Endothelial cell of umbilical vein (primary cell): Measurements from ENCODE around the gene BIN2. TPM values are rescaled to one million over a fixed set of nuclear protein-coding genes. Genes with fewer than 3 reads are reported as not detected.

Experiments
- BruUV-seq: library from RNA; stranded (reverse); fragments of 400-500 nt; replicated peaks from 2 replicates; lab custom pipeline; 2021; lab: Mats Ljungman, UMichigan
- CTCF ChIA-PET: fragments of 300-600, 350-600 bp; sonication (Branson Sonifier 250); formaldehyde crosslinking; loops from one replicate; lab custom pipeline; 2021; ENCODE audit warnings: antibody characterized with exemption, inconsistent platforms; lab: Charles Lee
- POLR2A ChIA-PET: fragments of 300-600, 350-600 bp; sonication (Branson Sonifier 250); formaldehyde crosslinking; loops from one replicate; lab custom pipeline; 2021; ENCODE audit warnings: antibody characterized with exemption, inconsistent platforms; lab: Charles Lee
- DNase-seq: peaks from one replicate; pipeline ENCODE4 v3.0.0-alpha.2; 2011; ENCODE audit warnings: low read depth, low spot score
- FAIRE-seq: peaks from 2 replicates; lab custom pipeline; 2011; peaks lifted over from hg19 to GRCh38; lab: Jason Lieb, UNC
- H2AFZ ChIP-seq: 2 replicates; pipeline ENCODE4 v1.6.0; 2012; ENCODE audit warnings: low read depth, low read length, control low read depth, inconsistent platforms
- H3K27ac ChIP-seq: 2 replicates; pipeline ENCODE4 v1.5.1; 2011; ENCODE audit warnings: low read depth, mild to moderate bottlenecking, control low read depth, low read length, moderate library complexity; ENCODE audit not compliant: insufficient read depth
- H3K27me3 ChIP-seq, 2 experiments: 2 replicates each; pipeline versions ENCODE4 v1.6.0 to v1.6.1; 2011; ENCODE audit warnings: low read length in 2 of 2, mixed read lengths in 1 of 2; ENCODE audit not compliant: control insufficient read depth in 2 of 2, insufficient read depth in 2 of 2
- H3K36me3 ChIP-seq, 2 experiments: 2 replicates in 1 of 2; 3 replicates in 1 of 2; pipeline ENCODE4 v1.5.1; 2011; ENCODE audit warnings: low read length in 2 of 2, mild to moderate bottlenecking in 1 of 2, moderate library complexity in 1 of 2; ENCODE audit not compliant: control insufficient read depth in 2 of 2, insufficient read depth in 2 of 2; ENCODE audit errors: extremely low read depth in 1 of 2
- H3K4me1 ChIP-seq: 3 replicates; pipeline ENCODE4 v1.5.1; 2011; ENCODE audit warnings: mild to moderate bottlenecking, low read length; ENCODE audit not compliant: control insufficient read depth, insufficient read depth; ENCODE audit errors: extremely low read depth
- H3K4me2 ChIP-seq: 2 replicates; pipeline ENCODE4 v1.6.1; 2011; ENCODE audit warnings: low read length, control low read depth, mixed read lengths; ENCODE audit not compliant: insufficient read depth
- H3K4me3 ChIP-seq, 3 experiments: fragments of 200-600 bp in 1 of 3; sonication (generic), shearing (Covaris generic) in 1 of 3; replicated peaks in 1 of 3; 2 replicates each; pipeline ENCODE4 v1.5.1; 2011 to 2016; ENCODE audit warnings: control low read depth in 3 of 3, low read length in 3 of 3, mild to moderate bottlenecking in 2 of 3, inconsistent platforms in 1 of 3, low read depth in 1 of 3, moderate library complexity in 1 of 3; ENCODE audit not compliant: insufficient read depth in 1 of 3
- H3K79me2 ChIP-seq: 2 replicates; pipeline ENCODE4 v1.6.0; 2012; ENCODE audit warnings: low read length, inconsistent platforms; ENCODE audit not compliant: control insufficient read depth, insufficient read depth
- H3K9ac ChIP-seq: replicated peaks from 2 replicates; pipeline ENCODE3; 2011; ENCODE audit warnings: low read length, control low read depth; ENCODE audit not compliant: insufficient read depth; ENCODE audit errors: extremely low read depth
- H3K9me1 ChIP-seq: replicated peaks from 3 replicates; pipeline ENCODE4 v1.6.0; 2011; ENCODE audit warnings: mild to moderate bottlenecking, low read length; ENCODE audit not compliant: control insufficient read depth, insufficient read depth; ENCODE audit errors: extremely low read depth
- H3K9me3 ChIP-seq: replicated peaks from 2 replicates; pipeline ENCODE4 v1.5.1; 2012; ENCODE audit warnings: low read length, inconsistent platforms; ENCODE audit not compliant: control insufficient read depth, insufficient read depth
- H4K20me1 ChIP-seq: replicated peaks from 2 replicates; pipeline ENCODE3; 2011; ENCODE audit warnings: mild to moderate bottlenecking, low read length; ENCODE audit not compliant: control insufficient read depth, insufficient read depth; ENCODE audit errors: extremely low read depth
- EZH2 ChIP-seq: IDR thresholded peaks from 2 replicates; pipeline ENCODE4 v1.6.1; 2012; ENCODE audit warnings: borderline replicate concordance, low read depth, mild to moderate bottlenecking, moderate library complexity, low read length, inconsistent platforms; ENCODE audit not compliant: severe bottlenecking
- FOS ChIP-seq: IDR thresholded peaks from 2 replicates; pipeline ENCODE4 v1.6.1; 2011; ENCODE audit warnings: mild to moderate bottlenecking, low read length, moderate library complexity, borderline replicate concordance; ENCODE audit not compliant: insufficient read depth
- GATA2 ChIP-seq: IDR thresholded peaks from 2 replicates; pipeline ENCODE4 v1.7.0; 2011; ENCODE audit warnings: low read depth, mild to moderate bottlenecking, moderate library complexity, mixed read lengths, low read length; ENCODE audit not compliant: insufficient read length, insufficient read depth
- JUN ChIP-seq: IDR thresholded peaks from 2 replicates; pipeline ENCODE4 v1.6.1; 2011; ENCODE audit warnings: borderline replicate concordance, low read depth; ENCODE audit not compliant: insufficient read length, insufficient read depth
- MYC ChIP-seq: IDR thresholded peaks from one replicate; pipeline ENCODE4 v1.6.1; 2011; ENCODE audit warnings: mild to moderate bottlenecking, low read depth, low read length
- POLR2A ChIP-seq: IDR thresholded peaks from 2 replicates; pipeline ENCODE4 v1.6.1; 2012; ENCODE audit warnings: low read depth, mild to moderate bottlenecking, control low read depth, low read length
- POLR2AphosphoS5 ChIP-seq: IDR thresholded peaks from 2 replicates; pipeline ENCODE4 v1.6.1; 2012; ENCODE audit warnings: low read depth, mild to moderate bottlenecking, control low read depth, low read length, moderate library complexity; ENCODE audit not compliant: insufficient read depth
- dilution Hi-C: fragments of 300-500 bp; cut with MboI; formaldehyde crosslinking; loops from one replicate; pipeline ENCODE4 v1.15.0; 2019; ENCODE audit warnings: low sequenced_read_pairs; ENCODE audit not compliant: extremely low pct_ligation_motif_present
- intact Hi-C: fragments of 100-400 bp; cut with micrococcal nuclease; formaldehyde crosslinking; loops from one replicate; pipeline ENCODE4 v1.10.0; 2022
- polyA plus RNA-seq, 4 experiments: library from polyadenylated mRNA; depleted of rRNA in 3 of 4; stranded (reverse) in 3 of 4; unstranded in 1 of 4; fragments of >200 nt; gene quantifications; 2 replicates each; pipeline versions ENCODE4 v1.2.1 to v1.2.3, GENCODE V29; 2011 to 2012; ENCODE audit warnings: missing spikeins in 1 of 4
- total RNA-seq: library from RNA; stranded (reverse); gene quantifications from 2 replicates; pipeline ENCODE4 v1.2.3, GENCODE V29; 2021
- TF ChIP-seq, protein P1 (sequence below), 2 donors: IDR thresholded peaks; 1 replicate in 1 of 2; 2 replicates in 1 of 2; pipeline ENCODE4 v1.5.1; 2011; ENCODE audit warnings: low read length in 2 of 2, mild to moderate bottlenecking in 2 of 2, moderate library complexity in 2 of 2, control low read depth in 1 of 2, inconsistent platforms in 1 of 2, low read depth in 1 of 2; ENCODE audit not compliant: insufficient read depth in 1 of 2; ENCODE audit errors: extremely low read depth in 1 of 2
- TF ChIP-seq, protein P2 (sequence below): IDR thresholded peaks from 2 replicates; pipeline ENCODE4 v1.6.1; 2011; ENCODE audit not compliant: insufficient read depth, insufficient read length

BIN2 gene
- total and polyA plus RNA-seq, 2 donors (not counting 3 experiments of a cell fraction or from before 2014, with no cell fraction given), result not detected

GRCh38 chr12:51373187-51373586 is 49.2 kb upstream of the BIN2 start:
- Histone ChIP-seq H3K27me3 (no peaks in the 10 kb centered on the region), H3K4me3 (no peak overlapping the region), H3K9me3 (no peaks in the 10 kb centered on the region), H3K27ac (no peak overlapping the region), H3K4me1 (peaks cover 54% of the 10 kb centered on the region), H3K9ac (no peak overlapping the region), H4K20me1 (no peaks in the 10 kb centered on the region), H3K9me1 (no peaks in the 10 kb centered on the region), H2AFZ (no peak overlapping the region), H3K36me3 (peaks cover 0 to 4% of the 10 kb centered on the region in 2 experiments), H3K4me2 (no peak overlapping the region), H3K79me2 (no peaks in the 10 kb centered on the region)
- dilution Hi-C loops (no loop called here), intact Hi-C loops (no loop called here)
- no TSS peak for BruUV-seq
- no peak for DNase-seq
- CTCF ChIA-PET, result interaction anchor here (1.9 to 2.2 kb wide), 3 partner anchors 12 to 22 kb away, joined by 5 to 11 read pairs (median 11); partner anchors contain the start of gene GALNT6
- no peak for FAIRE-seq
- POLR2A ChIA-PET, result no interaction called here
- TF ChIP-seq GATA2 (no peak), MYC (no peak), FOS (no peak), POLR2AphosphoS5 (no peak), JUN (no peak), POLR2A (no peak), EZH2 (no peak)
- TF ChIP-seq, protein P1, sequence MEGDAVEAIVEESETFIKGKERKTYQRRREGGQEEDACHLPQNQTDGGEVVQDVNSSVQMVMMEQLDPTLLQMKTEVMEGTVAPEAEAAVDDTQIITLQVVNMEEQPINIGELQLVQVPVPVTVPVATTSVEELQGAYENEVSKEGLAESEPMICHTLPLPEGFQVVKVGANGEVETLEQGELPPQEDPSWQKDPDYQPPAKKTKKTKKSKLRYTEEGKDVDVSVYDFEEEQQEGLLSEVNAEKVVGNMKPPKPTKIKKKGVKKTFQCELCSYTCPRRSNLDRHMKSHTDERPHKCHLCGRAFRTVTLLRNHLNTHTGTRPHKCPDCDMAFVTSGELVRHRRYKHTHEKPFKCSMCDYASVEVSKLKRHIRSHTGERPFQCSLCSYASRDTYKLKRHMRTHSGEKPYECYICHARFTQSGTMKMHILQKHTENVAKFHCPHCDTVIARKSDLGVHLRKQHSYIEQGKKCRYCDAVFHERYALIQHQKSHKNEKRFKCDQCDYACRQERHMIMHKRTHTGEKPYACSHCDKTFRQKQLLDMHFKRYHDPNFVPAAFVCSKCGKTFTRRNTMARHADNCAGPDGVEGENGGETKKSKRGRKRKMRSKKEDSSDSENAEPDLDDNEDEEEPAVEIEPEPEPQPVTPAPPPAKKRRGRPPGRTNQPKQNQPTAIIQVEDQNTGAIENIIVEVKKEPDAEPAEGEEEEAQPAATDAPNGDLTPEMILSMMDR (IDR thresholded peaks at IDR 0.05; ENCODE audit: extremely low read depth in 1 of 2, insufficient read depth in 1 of 2, low read depth in 1 of 2, low read length in 2 of 2), result no peak
- TF ChIP-seq, protein P2, sequence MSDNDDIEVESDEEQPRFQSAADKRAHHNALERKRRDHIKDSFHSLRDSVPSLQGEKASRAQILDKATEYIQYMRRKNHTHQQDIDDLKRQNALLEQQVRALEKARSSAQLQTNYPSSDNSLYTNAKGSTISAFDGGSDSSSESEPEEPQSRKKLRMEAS, result no peak
